Measurements from ENCODE around the gene HNRNPA2B1. TPM values are rescaled to one million over a fixed set of nuclear protein-coding genes. Genes with fewer than 3 reads are reported as not detected.
"Not testable (repeated sequence)": the region's sequence is repeated elsewhere in the genome, so short reads cannot be mapped to it uniquely, and the experiment has no call there.

Gene HNRNPA2B1
- total RNA-seq, 1 donor = 135 TPM

DNA sequence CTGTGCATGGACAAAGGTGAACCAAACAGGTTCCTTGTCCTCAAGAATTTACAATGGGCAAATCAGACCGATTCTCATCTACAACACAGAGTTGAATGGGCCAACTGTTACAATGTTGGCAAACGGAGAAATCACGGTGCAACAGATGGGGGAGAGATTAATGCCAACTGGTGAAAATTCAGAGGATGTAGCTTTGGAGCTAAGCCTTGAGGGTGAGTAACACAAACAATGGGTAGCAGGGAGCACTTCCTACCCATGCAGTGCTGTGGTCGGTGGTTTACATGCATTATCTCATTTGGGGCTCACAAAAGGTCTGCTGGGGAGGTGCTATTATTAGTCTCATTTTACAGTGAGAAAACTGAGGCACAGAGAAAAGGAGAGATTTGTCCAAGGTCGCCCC is 49.5 kb downstream of the HNRNPA2B1 start:
- no peak for DNase-seq (ENCODE audit: low read depth)

DNA sequence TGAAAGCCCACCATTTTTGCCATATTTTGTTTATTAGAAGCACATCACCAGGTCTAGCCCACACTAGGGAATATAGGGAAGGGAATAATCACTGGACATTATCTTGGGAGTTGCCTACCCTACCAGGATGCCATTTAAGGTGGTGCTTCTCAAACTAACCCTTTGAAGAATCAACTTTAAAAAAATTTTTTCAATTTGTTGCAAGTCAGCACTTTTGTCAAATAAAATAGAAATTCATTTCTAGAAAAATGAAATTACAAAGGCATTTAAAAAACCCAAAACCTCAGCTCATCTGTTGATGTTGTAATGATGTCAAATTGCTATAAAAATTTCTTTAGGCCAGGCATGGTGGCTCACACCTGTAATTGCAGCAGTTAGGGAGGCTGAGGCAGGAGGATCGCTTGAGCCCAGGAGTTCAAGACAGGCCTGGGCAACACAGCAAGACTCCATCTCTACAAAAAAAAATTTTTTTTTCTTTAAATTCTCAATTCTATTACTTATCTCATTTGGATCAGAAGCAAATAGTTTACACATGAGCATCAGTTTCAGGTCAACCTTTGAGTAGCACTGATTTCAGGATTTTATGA is 51.1 kb downstream of the HNRNPA2B1 start:
- TF ChIP-seq, protein P1, sequence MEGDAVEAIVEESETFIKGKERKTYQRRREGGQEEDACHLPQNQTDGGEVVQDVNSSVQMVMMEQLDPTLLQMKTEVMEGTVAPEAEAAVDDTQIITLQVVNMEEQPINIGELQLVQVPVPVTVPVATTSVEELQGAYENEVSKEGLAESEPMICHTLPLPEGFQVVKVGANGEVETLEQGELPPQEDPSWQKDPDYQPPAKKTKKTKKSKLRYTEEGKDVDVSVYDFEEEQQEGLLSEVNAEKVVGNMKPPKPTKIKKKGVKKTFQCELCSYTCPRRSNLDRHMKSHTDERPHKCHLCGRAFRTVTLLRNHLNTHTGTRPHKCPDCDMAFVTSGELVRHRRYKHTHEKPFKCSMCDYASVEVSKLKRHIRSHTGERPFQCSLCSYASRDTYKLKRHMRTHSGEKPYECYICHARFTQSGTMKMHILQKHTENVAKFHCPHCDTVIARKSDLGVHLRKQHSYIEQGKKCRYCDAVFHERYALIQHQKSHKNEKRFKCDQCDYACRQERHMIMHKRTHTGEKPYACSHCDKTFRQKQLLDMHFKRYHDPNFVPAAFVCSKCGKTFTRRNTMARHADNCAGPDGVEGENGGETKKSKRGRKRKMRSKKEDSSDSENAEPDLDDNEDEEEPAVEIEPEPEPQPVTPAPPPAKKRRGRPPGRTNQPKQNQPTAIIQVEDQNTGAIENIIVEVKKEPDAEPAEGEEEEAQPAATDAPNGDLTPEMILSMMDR (IDR thresholded peaks at IDR 0.05; ENCODE audit: insufficient read depth, low read depth, low read length) = no peak
- H3K4me3 ChIP-seq (ENCODE audit: low read depth, low read length) = no peak overlapping the region
- no peak for DNase-seq (ENCODE audit: low read depth)

More for the DNA sequence above, 49.5 kb downstream of the HNRNPA2B1 start:
- TF ChIP-seq, protein P1 (IDR thresholded peaks at IDR 0.05; ENCODE audit: insufficient read depth, low read depth, low read length) = no peak
- H3K4me3 ChIP-seq (ENCODE audit: low read depth, low read length) = no peak overlapping the region

DNA sequence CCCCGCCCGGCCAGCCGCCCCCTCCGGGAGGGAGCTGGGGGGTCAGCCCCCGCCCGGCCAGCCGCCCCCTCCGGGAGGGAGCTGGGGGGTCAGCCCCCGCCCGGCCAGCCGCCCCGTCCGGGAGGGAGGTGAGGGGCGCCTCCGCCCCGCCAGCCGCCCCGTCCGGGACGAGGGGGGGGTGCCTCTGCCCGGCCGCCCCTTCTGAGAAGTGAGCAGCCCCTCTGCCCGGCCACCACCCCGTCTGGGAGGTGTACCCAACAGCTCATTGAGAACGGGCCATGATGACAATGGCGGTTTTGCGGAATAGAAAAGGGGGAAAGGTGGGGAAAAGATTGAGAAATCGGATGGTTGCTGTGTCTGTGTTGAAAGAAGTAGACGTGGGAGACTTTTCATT is 52.2 kb downstream of the HNRNPA2B1 start:
- not testable (repeated sequence) for DNase-seq (ENCODE audit: low read depth)

DNA sequence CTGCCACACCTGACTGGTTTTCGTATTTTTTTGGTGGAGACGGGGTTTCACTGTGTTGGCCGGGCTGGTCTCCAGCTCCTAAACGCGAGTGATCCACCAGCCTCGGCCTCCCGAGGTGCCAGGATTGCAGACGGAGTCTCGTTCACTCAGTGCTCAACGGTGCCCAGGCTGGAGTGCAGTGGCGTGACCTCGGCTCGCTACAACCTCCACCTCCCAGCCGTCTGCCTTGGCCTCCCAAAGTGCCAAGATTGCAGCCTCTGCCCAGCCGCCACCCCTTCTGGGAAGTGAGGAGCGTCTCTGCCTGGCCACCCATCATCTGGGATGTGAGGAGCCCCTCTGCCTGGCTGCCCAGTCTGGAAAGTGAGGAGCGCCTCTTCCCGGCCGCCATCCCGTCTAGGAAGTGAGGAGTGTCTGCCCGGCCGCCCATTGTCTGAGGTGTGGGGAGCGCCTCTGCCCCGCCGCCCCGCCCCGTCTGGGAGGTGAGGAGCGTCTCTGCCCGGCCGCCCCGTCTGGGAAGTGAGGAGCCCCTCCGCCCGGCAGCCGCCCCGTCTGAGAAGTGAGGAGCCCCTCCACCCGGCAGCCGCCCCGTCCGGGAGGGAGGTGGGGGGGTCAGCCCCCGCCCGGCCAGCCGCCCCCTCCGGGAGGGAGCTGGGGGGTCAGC is 52.8 kb downstream of the HNRNPA2B1 start:
- not testable (repeated sequence) for H3K4me3 ChIP-seq (ENCODE audit: low read depth, low read length); DNase-seq (ENCODE audit: low read depth)

More for the DNA sequence above, 52.2 kb downstream of the HNRNPA2B1 start:
- not testable (repeated sequence) for H3K4me3 ChIP-seq (ENCODE audit: low read depth, low read length)

DNA sequence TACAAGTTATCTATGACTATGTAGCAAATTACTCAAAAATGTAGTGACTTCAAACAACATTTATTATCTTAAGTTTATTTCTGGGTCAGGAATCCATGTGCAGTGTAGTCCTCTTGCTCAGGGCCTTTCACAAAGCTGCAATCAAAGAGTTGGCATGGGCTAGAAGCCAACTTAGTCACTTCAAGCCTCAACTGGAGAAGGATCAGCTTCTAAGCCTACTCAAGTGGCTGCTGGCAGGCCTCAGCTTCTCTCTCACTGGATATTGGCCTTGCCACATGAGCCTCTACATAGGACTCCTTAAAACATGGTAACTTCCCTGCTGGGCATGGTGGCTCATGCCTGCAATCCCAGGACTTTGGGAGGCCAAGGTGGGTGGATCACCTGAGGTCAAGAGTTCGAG is 53.5 kb downstream of the HNRNPA2B1 start:
- DNase-seq (ENCODE audit: low read depth) = no peak
- TF ChIP-seq, protein P1 (IDR thresholded peaks at IDR 0.05; ENCODE audit: insufficient read depth, low read depth, low read length) = no peak
- H3K4me3 ChIP-seq (ENCODE audit: low read depth, low read length) = no peak overlapping the region

DNA sequence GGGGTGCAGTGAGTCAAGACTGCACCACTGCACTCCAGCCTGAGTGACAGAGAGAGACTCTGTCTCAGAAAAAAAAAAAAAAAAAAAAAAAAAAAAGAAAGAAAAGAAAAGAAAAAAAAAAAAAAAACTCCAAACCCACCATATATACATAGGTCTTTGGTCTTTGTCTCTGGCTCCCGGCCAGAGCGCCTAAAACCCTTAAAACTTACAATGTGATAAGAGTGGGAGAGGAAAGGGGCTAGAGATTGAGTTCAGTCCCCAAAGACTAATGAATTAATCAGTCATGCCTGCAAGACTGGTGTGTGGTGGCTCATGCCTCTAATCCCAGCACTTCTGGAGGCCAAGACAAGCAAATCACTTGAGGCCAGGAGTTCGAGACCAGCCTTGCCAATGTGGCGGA is 55.3 kb downstream of the HNRNPA2B1 start:
- DNase-seq (ENCODE audit: low read depth) = no peak
- no peak overlapping the region for H3K4me3 ChIP-seq (ENCODE audit: low read depth, low read length)
- TF ChIP-seq, protein P1 (IDR thresholded peaks at IDR 0.05; ENCODE audit: insufficient read depth, low read depth, low read length) = no peak

DNA sequence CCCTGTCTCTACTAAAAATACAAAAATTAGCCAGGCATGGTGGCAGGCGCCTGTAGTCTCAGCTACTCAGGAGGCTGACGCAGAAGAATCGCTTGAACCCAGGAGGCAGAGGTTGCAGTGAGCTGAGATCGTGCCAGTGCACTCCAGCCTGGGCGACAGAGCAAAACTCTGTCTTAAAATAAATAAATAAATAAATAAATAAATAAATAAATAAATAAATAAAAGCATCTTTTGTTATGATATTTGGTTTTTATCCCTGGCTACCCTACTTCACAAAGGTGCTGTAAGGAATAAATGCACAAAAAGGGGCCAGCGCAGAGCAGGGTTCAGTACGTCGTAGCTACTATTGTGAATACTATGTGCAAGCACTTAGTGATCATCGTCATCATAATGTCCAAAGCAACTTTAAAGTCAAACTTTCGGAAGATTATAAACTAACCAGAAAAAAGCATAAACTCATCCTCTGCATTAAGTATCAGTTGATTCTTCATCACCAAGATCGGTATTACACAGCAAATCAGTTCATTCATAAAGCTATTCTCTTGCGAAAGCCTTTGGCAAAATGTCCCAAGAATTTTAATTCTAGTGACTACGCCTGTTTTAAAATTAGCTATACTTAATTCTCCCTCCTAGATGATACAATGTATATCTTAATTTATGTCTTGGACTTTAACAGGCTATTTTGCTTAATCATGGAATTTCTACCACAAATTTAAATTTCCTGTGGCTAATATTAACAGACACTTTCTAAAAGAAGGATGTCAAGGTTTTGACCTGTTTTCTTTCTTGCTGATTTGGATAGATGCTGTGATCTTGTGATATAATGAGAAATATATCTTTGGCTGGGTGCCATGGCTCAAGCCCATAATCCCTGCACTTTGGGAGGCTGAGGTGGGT is 56.1 kb downstream of the HNRNPA2B1 start:
- DNase-seq (ENCODE audit: low read depth) = peak; percentile 21
- no peak overlapping the region for H3K4me3 ChIP-seq (ENCODE audit: low read depth, low read length)
- TF ChIP-seq, protein P1 (IDR thresholded peaks at IDR 0.05; ENCODE audit: insufficient read depth, low read depth, low read length) = no peak
